Activated naive CD4-positive, alpha-beta T cell treated with anti-CD3 and anti-CD28 coated beads, Interleukin-2, amount 10 ng/mL, durations not matched to agents 7 days and 5 days (primary cell): ENCODE data around the gene AGAP1.

Source experiments
- CTCF ChIA-PET: fragments of 350-600 bp; sonication (Branson Sonifier 250); formaldehyde crosslinking; loops from one replicate; lab custom pipeline; 2021; ENCODE audit warnings: antibody characterized with exemption; lab: Charles Lee
- DNase-seq: peaks from one replicate; pipeline ENCODE4 v3.0.0-alpha.2; 2020
- H3K27ac Mint-ChIP-seq: one replicate; pipeline ENCODE4 v1.8.0; 2021; ENCODE audit warnings: mild to moderate bottlenecking, moderate library complexity, mixed read lengths
- H3K27me3 Mint-ChIP-seq: one replicate; pipeline ENCODE4 v1.8.0; 2021; ENCODE audit warnings: mild to moderate bottlenecking, mixed read lengths
- H3K36me3 Mint-ChIP-seq: one replicate; pipeline ENCODE4 v1.8.0; 2021; ENCODE audit warnings: mixed read lengths
- H3K4me1 Mint-ChIP-seq: one replicate; pipeline ENCODE4 v1.8.0; 2021; ENCODE audit warnings: mixed read lengths
- H3K4me3 Mint-ChIP-seq: one replicate; pipeline ENCODE4 v1.8.0; 2021; ENCODE audit warnings: mild to moderate bottlenecking, moderate library complexity, mixed read lengths
- H3K9me3 Mint-ChIP-seq: one replicate; pipeline ENCODE4 v1.8.0; 2021; ENCODE audit warnings: mixed read lengths

Gene AGAP1

DNA sequence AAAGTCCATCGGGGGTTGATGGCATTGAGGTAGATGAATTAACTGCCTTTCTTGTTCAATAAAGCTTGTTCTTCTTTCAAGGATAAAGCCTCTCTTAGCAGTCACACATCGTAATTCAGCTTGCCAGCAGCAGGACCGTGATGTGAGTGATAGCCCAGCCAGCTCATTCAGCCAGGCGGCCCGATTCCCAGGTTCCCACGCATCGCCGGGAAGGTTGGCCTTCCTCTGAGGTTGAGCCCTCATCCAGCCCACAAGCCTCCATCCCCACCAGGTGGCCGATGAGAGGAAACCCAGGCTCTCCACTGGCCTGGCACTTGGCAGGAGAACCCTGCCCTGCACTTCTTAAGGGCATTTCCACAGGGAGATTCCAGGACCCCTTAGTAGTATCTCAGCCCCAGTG, 4.7 kb downstream of the AGAP1 start:
- CTCF ChIA-PET: no interaction called here
- DNase-seq: no peak
- peaks cover 85% of the 10 kb centered on the region for H3K27me3 Mint-ChIP-seq
- no peak overlapping the region for H3K4me3 Mint-ChIP-seq
- no peaks in the 10 kb centered on the region for H3K9me3 Mint-ChIP-seq
- no peaks in the 10 kb centered on the region for H3K36me3 Mint-ChIP-seq
- peaks cover 27% of the 10 kb centered on the region for H3K4me1 Mint-ChIP-seq
- H3K27ac Mint-ChIP-seq: no peak overlapping the region

DNA sequence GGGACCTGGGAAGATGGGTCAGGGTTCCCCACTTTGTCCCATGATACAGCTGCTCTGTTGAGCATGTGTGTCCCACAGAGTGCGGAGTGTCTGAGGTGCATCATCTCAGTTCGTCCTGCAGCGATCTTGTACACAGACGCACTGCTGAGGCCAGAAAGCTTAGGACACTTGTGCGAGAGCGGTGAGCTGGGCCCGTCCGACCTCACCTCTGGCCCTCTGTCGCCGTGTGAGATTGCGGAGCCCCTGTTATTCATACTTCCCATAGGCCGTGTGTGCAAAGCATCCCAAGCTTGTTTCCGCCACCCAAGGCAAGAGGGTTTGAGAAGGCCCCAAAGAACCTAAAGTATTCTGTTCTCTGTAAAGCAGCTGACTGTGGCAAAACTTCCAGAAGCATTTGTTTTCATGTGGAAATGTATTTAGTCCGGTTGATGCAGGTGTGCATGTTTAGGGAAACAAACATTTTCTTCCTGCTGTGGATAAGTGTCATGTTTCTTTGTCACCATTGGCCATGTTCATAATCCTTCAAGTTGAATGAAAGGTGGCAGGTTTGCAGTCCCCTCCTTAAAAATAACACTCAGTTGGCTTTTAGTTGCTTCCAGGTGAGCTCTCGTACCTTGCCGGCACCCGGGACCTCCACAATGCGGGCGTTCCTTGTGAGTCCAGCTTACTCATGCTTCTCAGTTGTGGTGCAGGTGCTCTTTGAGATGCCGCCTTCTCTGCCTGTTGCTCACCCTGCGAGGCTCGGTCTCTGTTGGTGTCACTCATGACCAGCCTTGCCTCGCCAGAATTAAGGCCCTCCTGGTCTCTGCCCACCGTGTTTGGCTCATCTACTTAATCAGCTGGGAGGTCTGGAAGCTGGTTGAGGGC, 5.3 kb downstream of the AGAP1 start:
- Mint-ChIP-seq H3K36me3 (no peaks in the 10 kb centered on the region), H3K9me3 (no peaks in the 10 kb centered on the region), H3K4me3 (no peak overlapping the region)

DNA sequence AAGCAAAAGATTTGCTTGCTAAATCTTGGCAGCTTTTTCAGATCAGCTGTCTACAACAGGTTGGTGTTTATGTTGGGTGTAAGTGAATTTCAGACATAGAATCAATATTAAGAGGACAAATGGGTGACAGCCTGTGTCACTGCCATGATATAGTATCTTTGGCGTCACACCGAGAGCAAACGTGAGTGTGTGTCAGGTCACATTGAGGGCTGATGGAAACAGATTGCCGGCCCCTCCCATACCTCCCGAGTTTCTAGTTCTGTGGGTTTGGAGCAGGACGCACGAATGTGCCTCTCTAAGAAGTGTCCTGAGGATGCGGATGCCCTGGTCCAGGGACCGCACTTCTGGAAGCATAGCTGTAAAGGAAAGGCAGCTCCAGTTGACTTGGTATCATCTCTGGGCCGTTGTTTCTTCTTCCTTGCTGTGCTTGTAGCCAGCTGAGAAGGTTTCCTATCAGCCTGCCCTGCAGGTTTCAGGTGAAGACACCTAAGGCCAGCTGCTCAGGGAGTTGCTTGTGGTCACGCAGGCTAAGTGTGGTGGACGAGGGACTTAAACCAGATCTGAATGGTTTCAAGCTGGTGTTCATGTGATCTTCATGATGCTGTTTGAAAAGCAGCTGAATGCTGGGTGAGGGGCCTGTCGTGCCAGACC, 6.4 kb downstream of the AGAP1 start:
- H3K4me1 Mint-ChIP-seq: peaks cover 26% of the 10 kb centered on the region
- no peak overlapping the region for H3K4me3 Mint-ChIP-seq
- H3K27me3 Mint-ChIP-seq: peaks cover 88% of the 10 kb centered on the region
- no peak overlapping the region for H3K27ac Mint-ChIP-seq
- no peak for DNase-seq
- no peaks in the 10 kb centered on the region for H3K36me3 Mint-ChIP-seq
- CTCF ChIA-PET: interaction anchor here (0.7 to 1.6 kb wide), 2 partner anchors 17 to 177 kb away, joined by 3 to 4 read pairs; no protein-coding TSS in a partner anchor
- no peaks in the 10 kb centered on the region for H3K9me3 Mint-ChIP-seq

More for the DNA sequence above, 5.3 kb downstream of the AGAP1 start:
- Mint-ChIP-seq H3K4me1 (peaks cover 27% of the 10 kb centered on the region), H3K27ac (no peak overlapping the region), H3K27me3 (peaks cover 91% of the 10 kb centered on the region)
- CTCF ChIA-PET: no interaction called here
- no peak for DNase-seq

DNA sequence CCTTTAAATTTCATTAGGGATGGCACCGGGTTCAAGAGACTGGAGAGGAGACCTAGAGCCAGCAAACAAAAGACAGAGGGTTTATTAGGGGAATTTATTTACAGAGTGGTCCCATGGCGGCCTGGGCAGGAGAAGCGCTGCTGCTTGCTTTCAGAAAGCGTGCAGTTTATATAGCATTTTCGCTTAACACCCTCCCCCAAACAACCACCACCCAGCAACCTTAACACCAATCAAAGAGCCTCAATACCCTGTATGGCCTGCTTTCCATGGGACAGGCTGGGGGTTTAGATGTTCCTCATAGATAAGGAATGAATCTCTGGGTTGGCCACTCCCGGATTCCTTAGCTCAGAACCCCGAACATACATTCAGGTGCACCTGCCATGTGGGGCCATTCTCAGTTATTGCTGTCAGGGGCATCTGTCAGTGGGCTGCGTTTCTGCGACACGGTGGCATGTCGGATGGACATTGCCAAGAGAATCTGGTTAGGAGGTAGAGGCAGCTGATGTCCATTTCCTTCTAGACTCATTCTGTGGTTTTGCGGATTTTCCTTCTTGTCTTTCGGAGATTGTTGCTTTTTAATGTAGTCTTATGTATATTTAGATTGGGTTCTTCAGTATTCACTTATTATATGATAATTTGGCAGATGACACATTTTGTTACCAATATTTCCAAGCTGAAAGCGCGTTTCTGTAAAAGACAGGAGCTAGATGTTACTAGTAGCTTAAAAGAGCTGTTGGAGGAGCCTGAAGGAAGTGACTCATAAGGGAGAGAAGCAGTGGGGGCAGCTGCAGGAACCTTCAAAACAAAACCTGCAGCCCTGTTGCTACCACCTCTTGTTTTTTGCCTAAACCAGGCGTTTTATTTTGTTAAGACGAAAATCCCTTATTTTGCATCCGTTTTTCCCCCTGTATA, 7.2 kb downstream of the AGAP1 start:
- DNase-seq: no peak
- Mint-ChIP-seq H3K4me1 (peaks cover 21% of the 10 kb centered on the region), H3K27me3 (peaks cover 80% of the 10 kb centered on the region), H3K4me3 (peak overlapping the region; percentile 14), H3K36me3 (no peaks in the 10 kb centered on the region), H3K9me3 (no peaks in the 10 kb centered on the region), H3K27ac (no peak overlapping the region)
- CTCF ChIA-PET: interaction anchor here (0.7 to 1.6 kb wide), 2 partner anchors 18 to 178 kb away, joined by 3 to 4 read pairs; no protein-coding TSS in a partner anchor

GRCh38 chr2:235501673-235502031, 7.8 kb downstream of the AGAP1 start:
- H3K4me1 Mint-ChIP-seq: peaks cover 20% of the 10 kb centered on the region
- no peak for DNase-seq
- no peaks in the 10 kb centered on the region for H3K9me3 Mint-ChIP-seq
- H3K27ac Mint-ChIP-seq: no peak overlapping the region
- peaks cover 74% of the 10 kb centered on the region for H3K27me3 Mint-ChIP-seq
- CTCF ChIA-PET: no interaction called here
- H3K4me3 Mint-ChIP-seq: peak overlapping the region; percentile 14
- no peaks in the 10 kb centered on the region for H3K36me3 Mint-ChIP-seq

GRCh38 chr2:235502336-235502735, 8.5 kb downstream of the AGAP1 start:
- Mint-ChIP-seq H3K9me3 (no peaks in the 10 kb centered on the region), H3K4me3 (no peak overlapping the region), H3K27me3 (peaks cover 68% of the 10 kb centered on the region), H3K36me3 (no peaks in the 10 kb centered on the region), H3K27ac (no peak overlapping the region), H3K4me1 (peaks cover 17% of the 10 kb centered on the region)
- DNase-seq: no peak
- CTCF ChIA-PET: interaction anchor here (0.6 kb wide), 1 partner anchor 382 kb away, joined by 4 read pairs; no protein-coding TSS in a partner anchor

GRCh38 chr2:235504441-235505180, 10.8 kb downstream of the AGAP1 start:
- H3K36me3 Mint-ChIP-seq: no peaks in the 10 kb centered on the region
- H3K4me1 Mint-ChIP-seq: peaks cover 17% of the 10 kb centered on the region
- H3K9me3 Mint-ChIP-seq: no peaks in the 10 kb centered on the region
- peaks cover 49% of the 10 kb centered on the region for H3K27me3 Mint-ChIP-seq
- CTCF ChIA-PET: no interaction called here
- DNase-seq: no peak
- no peak overlapping the region for H3K4me3 Mint-ChIP-seq
- no peak overlapping the region for H3K27ac Mint-ChIP-seq

DNA sequence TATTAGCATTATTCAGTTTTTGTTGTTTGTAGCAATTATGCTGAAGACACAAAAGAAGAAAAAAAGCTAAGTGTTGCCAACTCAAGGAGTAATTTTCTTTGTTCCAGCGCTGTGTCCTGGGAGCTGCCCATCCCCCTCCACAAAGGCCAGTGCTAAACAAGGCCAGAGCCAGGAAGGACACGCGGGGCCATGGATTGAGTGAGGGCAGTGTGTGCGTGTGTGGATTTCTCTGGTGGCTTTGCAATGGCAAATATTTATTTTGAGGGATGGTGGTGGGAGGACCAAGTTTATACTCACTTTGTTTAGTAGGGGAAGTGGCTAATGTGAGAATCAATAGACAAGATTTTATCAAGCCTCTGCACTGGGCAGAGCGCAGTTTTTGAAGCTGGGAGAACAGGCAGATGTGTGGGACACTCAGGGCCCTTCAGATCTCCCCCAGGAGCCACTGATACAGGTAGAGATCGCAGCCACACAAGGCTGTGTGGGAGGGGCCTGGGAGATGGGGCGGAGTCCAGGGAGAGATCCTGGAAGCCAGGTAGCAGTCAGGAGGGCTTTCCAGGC, 11.4 kb downstream of the AGAP1 start:
- Mint-ChIP-seq H3K27ac (no peak overlapping the region), H3K27me3 (peaks cover 43% of the 10 kb centered on the region), H3K36me3 (no peaks in the 10 kb centered on the region), H3K4me1 (peaks cover 17% of the 10 kb centered on the region), H3K4me3 (no peak overlapping the region), H3K9me3 (no peaks in the 10 kb centered on the region)
- CTCF ChIA-PET: no interaction called here
- no peak for DNase-seq

DNA sequence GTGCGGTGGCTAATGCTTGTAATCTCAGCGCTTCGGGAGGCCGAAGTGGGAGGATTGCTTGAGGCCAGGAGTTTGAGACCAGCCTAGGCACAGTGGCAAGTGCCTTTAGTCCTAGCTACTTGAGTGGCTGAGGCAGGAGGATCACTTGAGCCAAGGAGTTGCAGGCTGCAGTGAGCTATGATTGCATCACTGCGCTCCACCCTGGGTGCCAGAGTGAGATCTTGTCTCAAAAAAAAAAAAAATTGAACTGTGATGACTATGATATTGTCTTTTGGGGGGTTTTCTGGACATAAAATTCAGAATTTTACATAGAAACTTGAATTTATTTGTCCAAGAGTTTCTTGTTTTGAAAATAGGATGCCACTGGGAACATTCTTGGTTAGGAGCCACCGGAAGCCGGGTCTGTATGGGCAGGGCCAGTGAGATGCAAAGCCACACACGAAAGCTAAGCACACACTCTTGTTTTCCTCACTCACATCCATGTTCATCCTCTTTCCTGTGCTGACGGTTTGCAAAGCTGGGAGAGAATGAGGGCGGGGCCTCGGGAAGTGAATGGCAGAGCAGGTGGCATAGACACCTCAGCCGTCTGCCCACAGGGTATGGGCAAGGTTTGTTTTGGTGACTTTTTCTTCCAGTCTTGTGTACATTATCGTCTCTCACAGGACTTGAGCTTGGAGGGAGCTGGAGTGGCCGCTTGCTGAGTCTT, 12.6 kb downstream of the AGAP1 start:
- no peak overlapping the region for H3K27ac Mint-ChIP-seq
- CTCF ChIA-PET: no interaction called here
- peaks cover 9% of the 10 kb centered on the region for H3K4me1 Mint-ChIP-seq
- no peak for DNase-seq
- H3K36me3 Mint-ChIP-seq: no peaks in the 10 kb centered on the region
- no peaks in the 10 kb centered on the region for H3K9me3 Mint-ChIP-seq
- H3K4me3 Mint-ChIP-seq: no peak overlapping the region
- peaks cover 34% of the 10 kb centered on the region for H3K27me3 Mint-ChIP-seq

DNA sequence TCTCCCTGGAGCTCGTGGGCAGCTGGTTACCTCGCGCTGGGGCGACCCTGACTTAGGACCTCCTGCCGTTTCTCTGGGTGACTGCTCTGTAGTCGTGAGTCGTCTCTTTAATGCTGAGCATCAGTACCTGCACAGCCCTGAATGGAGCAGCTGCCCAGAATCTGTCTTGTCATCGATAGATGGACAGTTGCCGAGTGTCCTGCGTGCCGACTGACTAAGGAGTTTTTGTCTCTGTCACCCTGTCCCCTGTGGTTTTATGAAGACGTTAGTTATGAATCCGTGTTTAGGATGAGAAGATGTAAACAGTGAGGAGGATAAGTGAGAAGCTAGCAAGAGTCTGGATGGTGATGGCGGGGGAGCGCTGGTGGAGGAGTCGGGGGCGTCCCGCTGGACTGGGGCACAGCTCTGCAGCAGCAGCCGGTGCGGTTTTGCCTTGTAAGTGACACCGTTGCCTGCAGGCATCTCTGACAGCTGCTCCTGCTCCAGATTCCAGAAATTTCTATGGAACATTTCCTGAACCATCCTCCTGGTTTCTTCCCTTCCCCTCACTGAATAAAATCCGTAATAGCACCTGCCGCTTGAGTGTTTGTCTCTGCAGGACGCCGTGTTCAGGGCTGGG, 13.3 kb downstream of the AGAP1 start:
- Mint-ChIP-seq H3K4me3 (no peak overlapping the region), H3K27ac (no peak overlapping the region), H3K9me3 (no peaks in the 10 kb centered on the region)

GRCh38 chr2:235507928-235508327, 14.1 kb downstream of the AGAP1 start:
- no peaks in the 10 kb centered on the region for H3K9me3 Mint-ChIP-seq
- no peak overlapping the region for H3K27ac Mint-ChIP-seq
- DNase-seq: no peak
- H3K36me3 Mint-ChIP-seq: no peaks in the 10 kb centered on the region
- no peak overlapping the region for H3K4me3 Mint-ChIP-seq
- no peaks in the 10 kb centered on the region for H3K4me1 Mint-ChIP-seq
- CTCF ChIA-PET: no interaction called here
- peaks cover 19% of the 10 kb centered on the region for H3K27me3 Mint-ChIP-seq

More for the DNA sequence above, 13.3 kb downstream of the AGAP1 start:
- CTCF ChIA-PET: no interaction called here
- DNase-seq: no peak
- H3K4me1 Mint-ChIP-seq: peaks cover 3% of the 10 kb centered on the region
- H3K27me3 Mint-ChIP-seq: peaks cover 27% of the 10 kb centered on the region
- no peaks in the 10 kb centered on the region for H3K36me3 Mint-ChIP-seq

DNA sequence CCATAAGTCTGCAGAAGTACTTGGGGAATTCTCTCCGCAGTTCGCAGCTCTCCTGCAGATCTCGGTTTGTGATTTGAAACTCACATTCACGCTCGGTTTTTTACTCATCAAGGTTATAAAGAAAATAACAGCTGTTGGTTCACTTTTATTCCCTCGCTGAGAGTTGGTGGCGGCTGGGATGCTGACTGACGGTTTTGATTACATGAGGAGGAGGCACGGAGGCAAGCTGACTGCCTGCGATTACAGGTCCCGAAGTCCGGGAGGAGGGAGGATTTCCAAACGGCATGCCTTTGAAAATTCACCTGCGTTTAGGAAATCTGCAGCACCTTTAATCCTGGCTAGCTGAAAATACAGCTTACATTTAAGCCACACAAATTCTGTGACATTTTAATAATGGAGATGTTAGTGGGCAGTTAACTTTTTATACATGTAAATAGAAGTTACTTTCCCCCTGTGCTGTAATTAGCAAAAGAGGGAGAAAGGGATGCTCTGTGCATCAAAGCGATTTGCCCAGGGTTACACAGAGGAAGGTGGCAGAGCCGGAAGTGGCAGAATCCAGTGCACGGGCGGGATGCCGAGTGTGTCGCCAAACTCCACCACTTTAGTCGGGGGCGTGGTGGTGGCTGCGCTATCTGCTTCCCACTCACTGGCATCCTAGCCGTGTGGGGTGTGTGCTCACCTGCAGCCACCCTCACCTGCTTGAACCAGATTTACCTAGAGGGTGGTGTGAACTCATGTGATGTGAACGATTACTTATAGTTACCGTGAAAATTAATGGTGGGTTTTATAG, 14.7 kb downstream of the AGAP1 start:
- H3K4me1 Mint-ChIP-seq: no peaks in the 10 kb centered on the region
- H3K36me3 Mint-ChIP-seq: no peaks in the 10 kb centered on the region
- H3K27ac Mint-ChIP-seq: no peak overlapping the region
- H3K4me3 Mint-ChIP-seq: no peak overlapping the region
- CTCF ChIA-PET: no interaction called here
- no peaks in the 10 kb centered on the region for H3K9me3 Mint-ChIP-seq
- DNase-seq: no peak
- peaks cover 13% of the 10 kb centered on the region for H3K27me3 Mint-ChIP-seq
